K562 (cell line): ENCODE measurements around the gene PHLDA3. TPM values are rescaled to one million over a fixed set of nuclear protein-coding genes. Genes with fewer than 3 reads are reported as not detected.

Experiments
- ATAC-seq: fragments of 200-7000 bp; cut with Tn5 transposase; 3 replicates; pipeline ENCODE4 v1.9.1; 2020; ENCODE audit warnings: moderate library complexity
- Bru-seq: library from RNA; stranded (reverse); fragments of 400-500 nt; gene quantifications from one replicate; lab custom pipeline; 2021; lab: Mats Ljungman, UMichigan
- BruChase-seq, 2 experiments: library from RNA; stranded (reverse); fragments of 400-500 nt; gene quantifications; one replicate each; lab custom pipeline; 2021; lab: Mats Ljungman, UMichigan
- BruUV-seq: library from RNA; stranded (reverse); fragments of 400-500 nt; replicated peaks from 2 replicates; lab custom pipeline; 2021; lab: Mats Ljungman, UMichigan
- CTCF ChIA-PET: fragments of 300-600 bp; formaldehyde crosslinking; extraction: SDS; loops from one replicate; lab custom pipeline; 2021; ENCODE audit warnings: low intra/inter-chr PET ratio; lab: Yijun Ruan, JAX
- POLR2A ChIA-PET: fragments of 300-600, 350-650 bp; sonication (Branson Sonifier 250); formaldehyde crosslinking; extraction: SDS; loops from one replicate; lab custom pipeline; 2021; ENCODE audit warnings: antibody characterized with exemption, inconsistent platforms; lab: Yijun Ruan, JAX
- DNase-seq, 4 experiments: peaks; one replicate each; pipeline versions ENCODE4 v3.0.0 to v3.0.0-alpha.2; 2011 to 2018; ENCODE audit warnings: low spot score in 3 of 4, mixed read lengths in 3 of 4; ENCODE audit errors: extremely low read depth in 1 of 4
- FAIRE-seq: peaks from 2 replicates; lab custom pipeline; 2011; peaks lifted over from hg19 to GRCh38; lab: Jason Lieb, UNC
- H2AFZ ChIP-seq: 2 replicates; pipeline ENCODE4 v1.6.0; 2011; ENCODE audit warnings: low read depth, low read length, control low read depth, inconsistent platforms
- H3K27ac ChIP-seq: fragments of 200-600 bp; 3 replicates; pipeline ENCODE4 v1.8.0; 2011; ENCODE audit warnings: low read depth, mild to moderate bottlenecking, control low read depth, inconsistent platforms, low read length, moderate library complexity, mixed read lengths; ENCODE audit errors: extremely low read depth
- H3K27me3 ChIP-seq, 2 experiments: fragments of 300-600 bp in 1 of 2; 2 replicates in 1 of 2; 3 replicates in 1 of 2; pipeline versions ENCODE4 v1.6.0 to v1.8.0; 2011; ENCODE audit warnings: inconsistent platforms in 2 of 2, low read length in 2 of 2, mild to moderate bottlenecking in 1 of 2, mixed read lengths in 1 of 2, moderate library complexity in 1 of 2; ENCODE audit not compliant: control insufficient read depth in 2 of 2, insufficient read depth in 2 of 2
- H3K36me3 ChIP-seq: fragments of 300-600 bp; 3 replicates; pipeline ENCODE4 v1.8.0; 2011; ENCODE audit warnings: mild to moderate bottlenecking, low read length, inconsistent platforms; ENCODE audit not compliant: control insufficient read depth, insufficient read depth
- H3K4me1 ChIP-seq, 2 experiments: fragments of 200-600 bp in 1 of 2; replicated peaks in 1 of 2; 2 replicates in 1 of 2; 3 replicates in 1 of 2; pipeline versions ENCODE4 v1.5.1 to v1.8.0; 2011; ENCODE audit warnings: inconsistent platforms in 2 of 2, low read length in 2 of 2, mild to moderate bottlenecking in 1 of 2, mixed read lengths in 1 of 2, moderate library complexity in 1 of 2; ENCODE audit not compliant: control insufficient read depth in 2 of 2, insufficient read depth in 2 of 2
- H3K4me2 ChIP-seq: 2 replicates; pipeline ENCODE4 v1.6.1; 2011; ENCODE audit warnings: low read length, control low read depth, inconsistent platforms, mixed read lengths; ENCODE audit not compliant: insufficient read depth
- H3K4me3 ChIP-seq: fragments of 200-600 bp; sonication (generic), shearing (Covaris generic); 2 replicates; pipeline ENCODE4 v1.5.1; 2016; ENCODE audit warnings: control low read depth, inconsistent platforms
- H3K79me2 ChIP-seq: fragments of 200-600 bp; 3 replicates; pipeline ENCODE4 v1.8.0; 2011; ENCODE audit warnings: low read length, inconsistent platforms; ENCODE audit not compliant: control insufficient read depth, insufficient read depth
- H3K9ac ChIP-seq, 2 experiments: 2 replicates each; pipeline versions ENCODE4 v1.6.0 to v1.6.1; 2011; ENCODE audit warnings: low read depth in 2 of 2, low read length in 2 of 2, control low read depth in 1 of 2, inconsistent platforms in 1 of 2, mild to moderate bottlenecking in 1 of 2, mixed read lengths in 1 of 2; ENCODE audit not compliant: insufficient read depth in 1 of 2
- H3K9me1 ChIP-seq: one replicate; pipeline ENCODE4 v1.6.0; 2011; ENCODE audit warnings: inconsistent platforms, mild to moderate bottlenecking, low read length, moderate library complexity; ENCODE audit not compliant: control insufficient read depth, insufficient read depth
- H3K9me3 ChIP-seq: replicated peaks from 2 replicates; pipeline ENCODE4 v1.5.1; 2011; ENCODE audit warnings: low read depth, low read length, inconsistent platforms; ENCODE audit not compliant: control insufficient read depth, insufficient read depth
- H4K20me1 ChIP-seq: replicated peaks from 2 replicates; pipeline ENCODE4 v1.6.1; 2011; ENCODE audit warnings: low read length, inconsistent platforms, mixed read lengths; ENCODE audit not compliant: control insufficient read depth, insufficient read depth
- POLR2AphosphoS2 ChIP-seq: IDR thresholded peaks from 2 replicates; pipeline ENCODE4 v1.6.1; 2012; ENCODE audit warnings: low read length, improper control_type of control experiment
- ZNF316 ChIP-seq: fragments of 450-650 bp; IDR thresholded peaks from 2 replicates; pipeline ENCODE4 v1.6.1; 2016
- ZNF507 ChIP-seq: conservative IDR thresholded peaks from 2 replicates; pipeline ENCODE4 v1.6.1; 2017; ENCODE audit warnings: missing genetic modification characterization, missing compliant biosample characterization
- WGBS: fragments of 100-300 bp; shearing (Covaris generic); methylation state at CpG from one replicate; pipeline ENCODE4 v1.1.6; 2016; ENCODE audit warnings: low coverage, mixed read lengths; ENCODE audit not compliant: insufficient coverage; ENCODE audit errors: missing lambda C conversion rate; 5-methylcytosine and 5-hydroxymethylcytosine counted together
- in situ Hi-C: fragments of 300-500 bp; cut with MboI; formaldehyde crosslinking; loops from 4 replicates; pipeline ENCODE4 v1.15.0; 2018; ENCODE audit warnings: inconsistent platforms, mixed read lengths
- intact Hi-C: fragments of 100-400 bp; cut with micrococcal nuclease; formaldehyde crosslinking; loops from 2 replicates; pipeline ENCODE4 v1.14.2; 2022
- long read RNA-seq, 3 experiments: library from polyadenylated mRNA in 2 of 3; library from RNA in 1 of 3; unstranded in 2 of 3; stranded (forward) in 1 of 3; transcript quantifications; one replicate each; pipeline ENCODE4 v2.0.0, GENCODE V29; 2019 to 2022
- polyA minus RNA-seq, 3 experiments: library from RNA; depleted of rRNA, polyadenylated mRNA; stranded (reverse); fragments of >200 nt; gene quantifications; 2 replicates each; pipeline ENCODE4 v1.2.3, GENCODE V29; 2011
- polyA plus RNA-seq, 8 experiments: library from polyadenylated mRNA; depleted of rRNA in 4 of 8; stranded (reverse) in 5 of 8; unstranded in 3 of 8; fragments of >200 nt; fragmentation: Nextera tagmentation in 2 of 8; fragmentation: Illumina TruSeq in 1 of 8; extraction: Ambion mirVana in 2 of 8; extraction: Trizol in 1 of 8; gene quantifications; 2 replicates each; pipeline versions ENCODE4 v1.2.1 to v1.2.3, GENCODE V29; 2011 to 2014; ENCODE audit warnings: inconsistent platforms in 1 of 8, missing spikeins in 1 of 8
- total RNA-seq, 7 experiments: library from RNA; depleted of rRNA in 6 of 7; stranded (reverse); fragments of >200 nt in 6 of 7; fragmentation: Illumina TruSeq in 2 of 7; extraction: Trizol in 2 of 7; gene quantifications; 2 replicates each; pipeline versions ENCODE4 v1.2.1 to v1.2.3, GENCODE V29; 2011 to 2021; ENCODE audit warnings: low replicate concordance in 1 of 7
- TF ChIP-seq, protein P1 (sequence below): sonication (generic); formaldehyde crosslinking; IDR thresholded peaks from 2 replicates; pipeline ENCODE4 v1.8.1; 2023; ENCODE audit warnings: mild to moderate bottlenecking, missing genetic modification reagents

Gene PHLDA3
- not detected in 2 replicates for total RNA-seq (2011; cell fraction: chromatin; rRNA removed; ENCODE audit: low replicate concordance)
- total RNA-seq (2011; cell fraction: nucleolus; rRNA removed), result not detected in 2 replicates
- not detected in 2 replicates for total RNA-seq (2011; cell fraction: nucleoplasm; rRNA removed)
- total RNA-seq (2014; rRNA removed), result 0.27 TPM in 1 of 2 replicates, not detected in the other
- not detected in 2 replicates for total RNA-seq (2014; rRNA removed; fragmentation: Illumina TruSeq; extraction: Trizol)
- not detected in 2 replicates for total RNA-seq (2015; rRNA removed; fragmentation: Illumina TruSeq; extraction: Trizol)
- 0.11 and 0.42 TPM in 2 replicates for total RNA-seq (2021)
- not detected in 2 replicates for polyA plus RNA-seq (2011; rRNA removed)
- polyA plus RNA-seq (2011; cell fraction: cytosol; rRNA removed), result 0.13 TPM in 1 of 2 replicates, not detected in the other
- 0.04 TPM in 1 of 2 replicates, not detected in the other for polyA plus RNA-seq (2011; cell fraction: nucleus; rRNA removed)
- polyA plus RNA-seq (2012), result not detected in 2 replicates
- not detected in 2 replicates for polyA plus RNA-seq (2014; fragmentation: Illumina TruSeq; extraction: Trizol)
- not detected for polyA plus RNA-seq (2014; fragmentation: Nextera tagmentation; extraction: Ambion mirVana)
- not detected in 2 replicates for polyA plus RNA-seq (2014; rRNA removed)
- not detected in 2 replicates for polyA minus RNA-seq (2011; rRNA and poly(A)+ RNA removed)
- polyA minus RNA-seq (2011; cell fraction: cytosol; rRNA and poly(A)+ RNA removed), result not detected in 2 replicates
- polyA minus RNA-seq (2011; cell fraction: nucleus; rRNA and poly(A)+ RNA removed), result not detected in 2 replicates
- percentile 18 among the genes with signal in this experiment for Bru-seq, nascent RNA
- BruChase-seq, experiment 1, labeled RNA remaining after a 2-hour chase, result percentile 14 among the genes with signal in this experiment
- percentile 31 among the genes with signal in this experiment for BruChase-seq, experiment 2, labeled RNA remaining after a 6-hour chase
- long read RNA-seq, experiment 1, result 0 reads
- long read RNA-seq, experiment 2, result 0 reads
- long read RNA-seq, experiment 3, result 0 reads

DNA sequence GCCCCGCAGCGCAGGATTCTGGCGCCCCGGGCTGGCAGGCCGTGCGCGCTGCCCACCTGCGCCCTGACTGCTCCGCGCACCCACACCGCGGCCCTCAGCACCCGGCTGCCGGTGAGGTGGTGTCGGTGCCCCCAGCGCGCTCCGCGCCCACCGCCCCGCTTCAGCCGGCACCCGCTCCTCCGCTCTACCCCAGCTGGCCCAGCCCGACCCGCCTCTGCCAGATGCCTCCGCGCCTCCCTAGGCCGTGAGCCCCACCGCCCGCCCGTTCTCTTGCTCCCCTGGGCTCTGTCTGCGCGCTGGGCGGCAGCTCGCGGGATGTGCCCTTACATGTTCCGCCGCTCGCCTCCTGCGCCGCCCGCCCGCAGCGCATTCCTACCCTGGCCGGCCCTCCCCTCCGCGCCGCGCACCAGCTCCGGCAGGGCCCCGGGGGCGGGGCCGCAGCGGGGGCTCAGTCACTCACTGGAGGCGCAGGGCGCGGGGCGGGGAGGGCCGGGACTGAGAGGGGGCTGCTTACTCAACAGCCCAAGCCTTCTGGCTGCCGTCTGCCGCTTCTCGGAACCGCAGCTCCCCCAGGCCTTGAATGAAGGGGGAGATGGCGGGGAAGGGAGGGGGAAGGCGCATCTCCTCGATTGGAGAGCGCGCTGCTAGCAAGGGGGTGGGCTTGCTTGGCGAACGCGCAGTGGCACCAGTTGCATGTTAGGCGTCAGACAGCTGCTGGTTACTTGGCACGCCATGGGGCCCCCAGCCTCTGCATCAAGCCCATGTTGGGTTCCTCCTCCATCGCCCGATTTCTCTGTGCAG is at the start of gene PHLDA3:
PHLDA3 (minus strand) TSS at position 345 of the 801 bp plus-strand sequence. CDS start 402 bp downstream, outside the sequence.
- Histone ChIP-seq H3K79me2 (no peaks in the 10 kb centered on the region), H3K27ac (no peak within 1 kb of the TSS), H3K27me3 (peaks cover 35 to 59% of the 10 kb centered on the region in 2 experiments), H3K9ac (no peak within 1 kb of the TSS), H3K9me3 (no peaks in the 10 kb centered on the region), H4K20me1 (no peaks in the 10 kb centered on the region), H3K4me1 (peaks cover 0 to 17% of the 10 kb centered on the region in 2 experiments; a peak in 2 of 5 replicates), H3K36me3 (no peaks in the 10 kb centered on the region), H3K9me1 (peaks cover 3% of the 10 kb centered on the region), H3K4me2 (no peak within 1 kb of the TSS), H3K4me3 (no peak within 1 kb of the TSS), H2AFZ (no peak within 1 kb of the TSS)
- DNase-seq, result peak in 3 of 4 experiments; percentile 23 to 81 (median 77)
- CTCF ChIA-PET, result no interaction called here
- no peak for FAIRE-seq
- in situ Hi-C loops (no loop called here), intact Hi-C loops (no loop called here)
- no peak for TF ChIP-seq ZNF507 (tag)
- no peak for TF ChIP-seq POLR2AphosphoS2
- no peak for TF ChIP-seq ZNF316
- TF ChIP-seq, protein P1, sequence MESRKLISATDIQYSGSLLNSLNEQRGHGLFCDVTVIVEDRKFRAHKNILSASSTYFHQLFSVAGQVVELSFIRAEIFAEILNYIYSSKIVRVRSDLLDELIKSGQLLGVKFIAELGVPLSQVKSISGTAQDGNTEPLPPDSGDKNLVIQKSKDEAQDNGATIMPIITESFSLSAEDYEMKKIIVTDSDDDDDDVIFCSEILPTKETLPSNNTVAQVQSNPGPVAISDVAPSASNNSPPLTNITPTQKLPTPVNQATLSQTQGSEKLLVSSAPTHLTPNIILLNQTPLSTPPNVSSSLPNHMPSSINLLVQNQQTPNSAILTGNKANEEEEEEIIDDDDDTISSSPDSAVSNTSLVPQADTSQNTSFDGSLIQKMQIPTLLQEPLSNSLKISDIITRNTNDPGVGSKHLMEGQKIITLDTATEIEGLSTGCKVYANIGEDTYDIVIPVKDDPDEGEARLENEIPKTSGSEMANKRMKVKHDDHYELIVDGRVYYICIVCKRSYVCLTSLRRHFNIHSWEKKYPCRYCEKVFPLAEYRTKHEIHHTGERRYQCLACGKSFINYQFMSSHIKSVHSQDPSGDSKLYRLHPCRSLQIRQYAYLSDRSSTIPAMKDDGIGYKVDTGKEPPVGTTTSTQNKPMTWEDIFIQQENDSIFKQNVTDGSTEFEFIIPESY, result peak; percentile 21; the same call in 1 of the 2 replicates
- BruUV-seq, result no TSS peak
- peak; percentile 29 for ATAC-seq
- POLR2A ChIA-PET, result no interaction called here
- WGBS, result 19% methylated on average over 44 of the region's 76 CpGs
